ENCODE measurements around the gene KCMF1.

The KCMF1 gene

GRCh38 chr2:84956334-84957297 is 14.3 kb upstream of the KCMF1 start:
- no peak for ATAC-seq
- no peak for DNase-seq

- DNase-seq = no peak
- no peak for ATAC-seq
Measured at GRCh38 chr2:84957771-84958134, 13.2 kb upstream of the KCMF1 start.

GRCh38 chr2:84958135-84959059 is 12.6 kb upstream of the KCMF1 start:
- peak; percentile 68 for ATAC-seq
- no peak for DNase-seq

GRCh38 chr2:84959095-84959565 is 11.8 kb upstream of the KCMF1 start:
- ATAC-seq = no peak
- DNase-seq = no peak

- DNase-seq (no peak), ATAC-seq (no peak)
Measured at GRCh38 chr2:84959566-84960506, 11.1 kb upstream of the KCMF1 start.

- DNase-seq (no peak), ATAC-seq (no peak)
Measured at GRCh38 chr2:84962917-84963316, 8.0 kb upstream of the KCMF1 start.

- no peak for DNase-seq
- ATAC-seq = no peak
Measured at GRCh38 chr2:84963323-84963691, 7.7 kb upstream of the KCMF1 start.

- DNase-seq = no peak
- ATAC-seq = no peak
Measured at GRCh38 chr2:84963692-84964405, 7.1 kb upstream of the KCMF1 start.

- ATAC-seq = no peak
- DNase-seq = no peak
Measured at GRCh38 chr2:84964406-84965191, 6.4 kb upstream of the KCMF1 start.

- no peak for ATAC-seq
- no peak for DNase-seq
Measured at GRCh38 chr2:84965192-84965516, 5.8 kb upstream of the KCMF1 start.

- DNase-seq (no peak), ATAC-seq (no peak)
Measured at GRCh38 chr2:84965827-84966226, 5.1 kb upstream of the KCMF1 start.

GRCh38 chr2:84966731-84967130 is 4.2 kb upstream of the KCMF1 start:
- ATAC-seq = no peak
- no peak for DNase-seq

GRCh38 chr2:84969511-84970209 is 1.3 kb upstream of the KCMF1 start:
- DNase-seq = peak; percentile 30

GRCh38 chr2:84970210-84970867 is 622 bp upstream of the KCMF1 start:
- ATAC-seq (peak; percentile 60), DNase-seq (peak; percentile 70)

More at GRCh38 chr2:84969511-84970209, 1.3 kb upstream of the KCMF1 start:
- ATAC-seq = no peak

GRCh38 chr2:84971510-84972206 is 697 bp downstream of the KCMF1 start:
- DNase-seq (peak; percentile 72), ATAC-seq (peak; percentile 33)

GRCh38 chr2:84972207-84972783 is 1.3 kb downstream of the KCMF1 start:
- no peak for ATAC-seq
- no peak for DNase-seq

GRCh38 chr2:84972932-84973331 is 2.0 kb downstream of the KCMF1 start:
- DNase-seq (no peak), ATAC-seq (no peak)

All from stimulated activated naive CD8-positive, alpha-beta T cell treated with anti-CD3 and anti-CD28 coated beads, Interleukin-15, Interleukin-2, amounts not matched to agents 100 U/mL and 50 U/mL, for 24 hours (primary cell).